ENCODE results near the gene HDAC7.

- TF ChIP-seq POLR2A (IDR thresholded peaks at IDR 0.05), result no peak
- TF ChIP-seq, protein P1, sequence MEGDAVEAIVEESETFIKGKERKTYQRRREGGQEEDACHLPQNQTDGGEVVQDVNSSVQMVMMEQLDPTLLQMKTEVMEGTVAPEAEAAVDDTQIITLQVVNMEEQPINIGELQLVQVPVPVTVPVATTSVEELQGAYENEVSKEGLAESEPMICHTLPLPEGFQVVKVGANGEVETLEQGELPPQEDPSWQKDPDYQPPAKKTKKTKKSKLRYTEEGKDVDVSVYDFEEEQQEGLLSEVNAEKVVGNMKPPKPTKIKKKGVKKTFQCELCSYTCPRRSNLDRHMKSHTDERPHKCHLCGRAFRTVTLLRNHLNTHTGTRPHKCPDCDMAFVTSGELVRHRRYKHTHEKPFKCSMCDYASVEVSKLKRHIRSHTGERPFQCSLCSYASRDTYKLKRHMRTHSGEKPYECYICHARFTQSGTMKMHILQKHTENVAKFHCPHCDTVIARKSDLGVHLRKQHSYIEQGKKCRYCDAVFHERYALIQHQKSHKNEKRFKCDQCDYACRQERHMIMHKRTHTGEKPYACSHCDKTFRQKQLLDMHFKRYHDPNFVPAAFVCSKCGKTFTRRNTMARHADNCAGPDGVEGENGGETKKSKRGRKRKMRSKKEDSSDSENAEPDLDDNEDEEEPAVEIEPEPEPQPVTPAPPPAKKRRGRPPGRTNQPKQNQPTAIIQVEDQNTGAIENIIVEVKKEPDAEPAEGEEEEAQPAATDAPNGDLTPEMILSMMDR (IDR thresholded peaks at IDR 0.05), result no peak
Measured at GRCh38 chr12:47818007-47818376, 1.7 kb downstream of the HDAC7 start.

All from tibial nerve (tissue), 3 donors.